Measurements from ENCODE around the gene SMG6.

DNA sequence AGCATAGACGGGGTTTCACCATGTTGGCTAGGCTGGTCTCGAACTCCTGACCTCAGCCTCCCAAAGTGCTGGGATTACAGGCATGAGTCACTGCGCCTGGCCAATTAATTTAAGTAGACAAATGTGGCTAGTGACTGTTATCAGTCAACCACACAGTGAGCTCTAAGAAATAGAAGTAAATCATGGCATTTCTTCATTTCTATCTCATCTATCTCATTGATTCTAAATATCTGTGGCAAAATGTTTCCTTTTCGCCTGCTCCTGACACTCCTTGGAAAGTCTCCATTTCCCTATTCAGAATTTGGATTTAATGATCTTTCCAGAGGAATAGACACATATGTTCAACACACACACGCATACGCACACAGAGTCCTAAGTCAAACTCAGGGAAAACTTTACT is 167.3 kb downstream of the SMG6 start:
- TF ChIP-seq, protein P1, sequence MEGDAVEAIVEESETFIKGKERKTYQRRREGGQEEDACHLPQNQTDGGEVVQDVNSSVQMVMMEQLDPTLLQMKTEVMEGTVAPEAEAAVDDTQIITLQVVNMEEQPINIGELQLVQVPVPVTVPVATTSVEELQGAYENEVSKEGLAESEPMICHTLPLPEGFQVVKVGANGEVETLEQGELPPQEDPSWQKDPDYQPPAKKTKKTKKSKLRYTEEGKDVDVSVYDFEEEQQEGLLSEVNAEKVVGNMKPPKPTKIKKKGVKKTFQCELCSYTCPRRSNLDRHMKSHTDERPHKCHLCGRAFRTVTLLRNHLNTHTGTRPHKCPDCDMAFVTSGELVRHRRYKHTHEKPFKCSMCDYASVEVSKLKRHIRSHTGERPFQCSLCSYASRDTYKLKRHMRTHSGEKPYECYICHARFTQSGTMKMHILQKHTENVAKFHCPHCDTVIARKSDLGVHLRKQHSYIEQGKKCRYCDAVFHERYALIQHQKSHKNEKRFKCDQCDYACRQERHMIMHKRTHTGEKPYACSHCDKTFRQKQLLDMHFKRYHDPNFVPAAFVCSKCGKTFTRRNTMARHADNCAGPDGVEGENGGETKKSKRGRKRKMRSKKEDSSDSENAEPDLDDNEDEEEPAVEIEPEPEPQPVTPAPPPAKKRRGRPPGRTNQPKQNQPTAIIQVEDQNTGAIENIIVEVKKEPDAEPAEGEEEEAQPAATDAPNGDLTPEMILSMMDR (IDR thresholded peaks at IDR 0.05): no peak
- no peak for TF ChIP-seq POLR2A (IDR thresholded peaks at IDR 0.05)

Data from sigmoid colon (tissue), 3 donors.